Measurements from ENCODE around the gene C12orf60. TPM values are rescaled to one million over a fixed set of nuclear protein-coding genes. Genes with fewer than 3 reads are reported as not detected.

The C12orf60 gene
- total RNA-seq, 1 experiment from 2014 or later = 0.89 TPM

DNA sequence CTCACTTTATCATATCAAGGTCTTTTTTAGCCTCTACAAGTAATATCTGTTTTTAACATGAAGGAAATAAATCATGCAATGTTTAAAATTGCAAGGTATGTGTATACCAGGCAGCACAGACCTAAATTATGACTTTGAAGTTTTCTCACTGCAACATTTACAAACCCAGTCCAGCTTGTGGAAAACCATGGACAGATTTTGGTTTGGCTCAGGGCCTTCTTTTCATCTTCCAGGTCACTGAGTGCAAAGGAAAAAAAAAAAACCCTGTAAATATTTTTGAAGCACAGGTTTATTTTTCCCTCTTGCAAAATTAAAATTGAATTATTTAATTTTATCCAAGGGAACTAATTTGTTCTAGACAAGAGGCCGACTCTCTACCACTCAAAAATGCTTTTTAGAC is 68.4 kb downstream of the C12orf60 start:
- DNase-seq (ENCODE audit: low spot score) = no peak

DNA sequence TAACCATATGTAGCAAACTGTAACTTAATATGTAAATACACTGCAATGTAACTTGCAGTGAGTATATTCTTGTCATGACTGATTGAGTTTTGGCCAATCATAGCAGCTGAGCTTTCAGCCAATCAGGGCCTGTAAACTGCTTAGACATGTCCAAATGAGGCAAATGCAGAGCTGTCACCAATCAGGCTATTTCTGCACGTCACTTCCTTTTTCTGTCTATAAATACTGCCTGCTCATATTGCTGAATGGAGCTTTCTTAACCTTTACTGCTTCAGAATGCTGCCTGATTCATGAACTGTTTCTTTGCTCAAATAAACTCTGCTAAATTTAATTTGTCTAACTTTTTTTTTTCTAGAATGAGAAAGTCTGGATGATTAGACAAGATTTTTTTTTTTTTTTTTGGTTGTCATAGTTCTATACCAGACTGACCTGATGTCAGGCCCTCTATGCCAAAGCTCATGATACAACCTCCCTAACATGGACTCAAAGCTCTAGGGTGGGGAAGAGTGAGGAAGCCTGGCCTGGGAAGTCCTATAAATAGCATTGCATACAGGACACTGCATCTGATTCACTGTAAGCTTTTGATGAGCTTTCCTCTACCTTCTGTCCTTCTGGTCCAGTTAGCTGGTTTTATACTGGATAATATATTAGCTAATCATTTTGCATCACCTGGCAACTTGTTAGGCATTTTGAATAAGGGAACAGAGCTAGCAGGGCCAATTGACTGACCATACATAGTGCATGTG is 70.1 kb downstream of the C12orf60 start:
- no peak for DNase-seq (ENCODE audit: low spot score)

Other genes with a start within 250 kb of the C12orf60 start
- gene PLBD1, start 235.8 kb upstream of the C12orf60 start, total RNA-seq (2014; rRNA removed; shearing (Covaris generic)) = 6.1 and 6.9 TPM in 2 replicates
- not detected in 2 replicates for gene GUCY2C, start 107.1 kb upstream of the C12orf60 start, total RNA-seq (2014; rRNA removed; shearing (Covaris generic))
- 18.0 and 28.8 TPM in 2 replicates for gene WBP11, start 192 bp upstream of the C12orf60 start, total RNA-seq (2014; rRNA removed; shearing (Covaris generic))
- not detected in 2 replicates for gene SMCO3, start 10.5 kb downstream of the C12orf60 start, total RNA-seq (2014; rRNA removed; shearing (Covaris generic))
- gene ART4, start 39.9 kb downstream of the C12orf60 start, total RNA-seq (2014; rRNA removed; shearing (Covaris generic)) = not detected in 2 replicates
- gene MGP, start 82.2 kb downstream of the C12orf60 start, total RNA-seq (2014; rRNA removed; shearing (Covaris generic)) = 0.21 and 0.64 TPM in 2 replicates
- gene ERP27, start 134.9 kb downstream of the C12orf60 start, total RNA-seq (2014; rRNA removed; shearing (Covaris generic)) = 0.28 and 0.37 TPM in 2 replicates
- gene ARHGDIB, start 157.9 kb downstream of the C12orf60 start, total RNA-seq (2014; rRNA removed; shearing (Covaris generic)) = 42.2 and 46.1 TPM in 2 replicates
- gene PDE6H, start 169.4 kb downstream of the C12orf60 start, total RNA-seq (2014; rRNA removed; shearing (Covaris generic)) = not detected in 2 replicates